Limb (tissue), 2 donors: ENCODE measurements around the gene ARHGEF37.
A peak's percentile ranks its signal among the peaks of the same experiment; 100 is the strongest.
"Not testable (repeated sequence)": the region's sequence is repeated elsewhere in the genome, so short reads cannot be mapped to it uniquely, and the experiment has no call there.

Experiments used
- DNase-seq, 2 donors: peaks; one replicate each; pipeline ENCODE4 v3.0.0-alpha.2; 2016; ENCODE audit errors: extremely low spot score in 2 of 2

The ARHGEF37 gene

GRCh38 chr5:149646564-149646963, 65.3 kb downstream of the ARHGEF37 start:
- DNase-seq = peak in 1 of 2 donors; percentile 51

GRCh38 chr5:149647334-149647733, 66.0 kb downstream of the ARHGEF37 start:
- DNase-seq = no peak

GRCh38 chr5:149648464-149649393, 67.4 kb downstream of the ARHGEF37 start:
- DNase-seq = not testable (repeated sequence)

- not testable (repeated sequence) for DNase-seq
These were observed 68.4 kb downstream of the ARHGEF37 start for GRCh38 chr5:149649730-149650129.

- DNase-seq = no peak
These were observed 70.4 kb downstream of the ARHGEF37 start for GRCh38 chr5:149651686-149652085.

- DNase-seq = no peak
These were observed 71.4 kb downstream of the ARHGEF37 start for GRCh38 chr5:149652697-149653096.

- DNase-seq = no peak
These were observed 72.9 kb downstream of the ARHGEF37 start for GRCh38 chr5:149654231-149654630.

- no peak for DNase-seq
These were observed 73.7 kb downstream of the ARHGEF37 start for GRCh38 chr5:149654883-149655505.

GRCh38 chr5:149656576-149657182, 75.4 kb downstream of the ARHGEF37 start:
- DNase-seq = no peak

GRCh38 chr5:149657324-149657723, 76.0 kb downstream of the ARHGEF37 start:
- no peak for DNase-seq

- no peak for DNase-seq
These were observed 77.0 kb downstream of the ARHGEF37 start for GRCh38 chr5:149658299-149658698.

GRCh38 chr5:149664083-149664482, 82.8 kb downstream of the ARHGEF37 start:
- DNase-seq = no peak

- DNase-seq = no peak
These were observed 83.5 kb downstream of the ARHGEF37 start for GRCh38 chr5:149664666-149665415.

- DNase-seq = no peak
These were observed 84.3 kb downstream of the ARHGEF37 start for GRCh38 chr5:149665416-149666175.

GRCh38 chr5:149666212-149666852, 85.0 kb downstream of the ARHGEF37 start:
- no peak for DNase-seq

GRCh38 chr5:149667084-149667828, 86.0 kb downstream of the ARHGEF37 start:
- DNase-seq = no peak

GRCh38 chr5:149667829-149668330, 86.6 kb downstream of the ARHGEF37 start:
- DNase-seq = no peak

- not testable (repeated sequence) for DNase-seq
These were observed 88.0 kb downstream of the ARHGEF37 start for GRCh38 chr5:149669273-149669672.

GRCh38 chr5:149671544-149671943, 90.2 kb downstream of the ARHGEF37 start:
- no peak for DNase-seq
